ENCODE data around the gene CDHR2.

GRCh38 chr5:176533894-176534611 lies 15.1 kb upstream of the CDHR2 start:
- TF ChIP-seq CTCF (IDR thresholded peaks at IDR 0.05) (no peak), POLR2A (IDR thresholded peaks at IDR 0.05) (no peak), EP300 (IDR thresholded peaks at IDR 0.05) (no peak)

All from tibial nerve (tissue), 4 donors.